SK-N-SH treated with all-trans-retinoic acid at 6 μM for 48 hours (cell line): Measurements from ENCODE around the gene PLBD2.

Source experiments
- TSHZ2 ChIP-seq: fragments of 250-450 bp; sonication (Bioruptor Pico); IDR thresholded peaks from 2 replicates; pipeline ENCODE4 v1.5.0; 2020; ENCODE audit warnings: mild to moderate bottlenecking, moderate library complexity
- TF ChIP-seq, protein P1 (sequence below): fragments of 250-450 bp; sonication (Bioruptor Pico); IDR thresholded peaks from 2 replicates; pipeline ENCODE4 v1.8.0; 2020; ENCODE audit warnings: mild to moderate bottlenecking, moderate library complexity, borderline replicate concordance

DNA sequence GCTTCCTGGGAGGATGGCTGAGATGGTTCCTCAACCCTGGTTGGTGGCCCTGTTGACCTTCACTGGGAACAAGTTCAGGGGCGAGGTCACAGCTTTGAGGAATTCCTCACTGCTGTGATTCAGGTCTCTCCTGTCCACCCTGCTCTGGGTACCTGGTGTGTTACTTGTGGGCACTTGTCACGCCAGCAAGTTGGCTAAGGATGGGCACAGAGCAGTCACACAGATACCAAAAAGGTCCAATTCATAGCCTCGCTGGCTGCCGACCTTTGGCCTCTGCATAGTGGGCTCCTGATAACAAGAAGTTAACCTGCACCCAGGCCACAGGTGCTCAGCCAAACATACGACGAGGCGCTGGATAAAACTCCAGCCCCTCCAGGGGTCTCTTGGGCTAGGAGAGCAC, 34.1 kb downstream of the PLBD2 start:
- no peak for TF ChIP-seq TSHZ2 (CRISPR knock-in tag)
- TF ChIP-seq, protein P1, sequence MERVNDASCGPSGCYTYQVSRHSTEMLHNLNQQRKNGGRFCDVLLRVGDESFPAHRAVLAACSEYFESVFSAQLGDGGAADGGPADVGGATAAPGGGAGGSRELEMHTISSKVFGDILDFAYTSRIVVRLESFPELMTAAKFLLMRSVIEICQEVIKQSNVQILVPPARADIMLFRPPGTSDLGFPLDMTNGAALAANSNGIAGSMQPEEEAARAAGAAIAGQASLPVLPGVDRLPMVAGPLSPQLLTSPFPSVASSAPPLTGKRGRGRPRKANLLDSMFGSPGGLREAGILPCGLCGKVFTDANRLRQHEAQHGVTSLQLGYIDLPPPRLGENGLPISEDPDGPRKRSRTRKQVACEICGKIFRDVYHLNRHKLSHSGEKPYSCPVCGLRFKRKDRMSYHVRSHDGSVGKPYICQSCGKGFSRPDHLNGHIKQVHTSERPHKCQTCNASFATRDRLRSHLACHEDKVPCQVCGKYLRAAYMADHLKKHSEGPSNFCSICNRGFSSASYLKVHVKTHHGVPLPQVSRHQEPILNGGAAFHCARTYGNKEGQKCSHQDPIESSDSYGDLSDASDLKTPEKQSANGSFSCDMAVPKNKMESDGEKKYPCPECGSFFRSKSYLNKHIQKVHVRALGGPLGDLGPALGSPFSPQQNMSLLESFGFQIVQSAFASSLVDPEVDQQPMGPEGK (CRISPR knock-in tag), result no peak
